Activated CD8-positive, alpha-beta memory T cell treated with anti-CD3 and anti-CD28 coated beads, Interleukin-2, amount 50 U/mL, for 4 hours (primary cell): ENCODE results near the gene LANCL2.
"Not testable (repeated sequence)": the region's sequence is repeated elsewhere in the genome, so short reads cannot be mapped to it uniquely, and the experiment has no call there.

Experiments used
- DNase-seq: peaks from one replicate; pipeline ENCODE4 v3.0.0-alpha.2; 2020

The LANCL2 gene

GRCh38 chr7:55363386-55364170 is 1.6 kb upstream of the LANCL2 start:
- no peak for DNase-seq

GRCh38 chr7:55365675-55366460 is 731 bp downstream of the LANCL2 start:
- peak; percentile 94 for DNase-seq

GRCh38 chr7:55366461-55367070 is 1.4 kb downstream of the LANCL2 start:
- DNase-seq = no peak

GRCh38 chr7:55367283-55367840 is 2.2 kb downstream of the LANCL2 start:
- DNase-seq = no peak

- no peak for DNase-seq
These were observed 4.6 kb downstream of the LANCL2 start for GRCh38 chr7:55369427-55370400.

GRCh38 chr7:55374213-55374612 is 9.1 kb downstream of the LANCL2 start:
- no peak for DNase-seq

GRCh38 chr7:55375237-55375636 is 10.1 kb downstream of the LANCL2 start:
- DNase-seq = no peak

- no peak for DNase-seq
These were observed 12.2 kb downstream of the LANCL2 start for GRCh38 chr7:55377162-55377817.

- DNase-seq = no peak
These were observed 14.1 kb downstream of the LANCL2 start for GRCh38 chr7:55379285-55379684.

GRCh38 chr7:55381189-55381588 is 16.1 kb downstream of the LANCL2 start:
- DNase-seq = no peak

GRCh38 chr7:55381696-55382095 is 16.6 kb downstream of the LANCL2 start:
- DNase-seq = no peak

- no peak for DNase-seq
These were observed 17.1 kb downstream of the LANCL2 start for GRCh38 chr7:55382251-55382650.

- DNase-seq = no peak
These were observed 21.4 kb downstream of the LANCL2 start for GRCh38 chr7:55386541-55386940.

- DNase-seq = no peak
These were observed 22.2 kb downstream of the LANCL2 start for GRCh38 chr7:55387062-55387965.

- DNase-seq = no peak
These were observed 31.2 kb downstream of the LANCL2 start for GRCh38 chr7:55396233-55396785.

GRCh38 chr7:55397617-55398016 is 32.5 kb downstream of the LANCL2 start:
- no peak for DNase-seq

GRCh38 chr7:55400191-55400590 is 35.1 kb downstream of the LANCL2 start:
- no peak for DNase-seq

- not testable (repeated sequence) for DNase-seq
These were observed 37.4 kb downstream of the LANCL2 start for GRCh38 chr7:55402506-55402905.

- no peak for DNase-seq
These were observed 40.9 kb downstream of the LANCL2 start for GRCh38 chr7:55405856-55406541.
